ENCODE data around the gene TNIK.

Gene TNIK

DNA sequence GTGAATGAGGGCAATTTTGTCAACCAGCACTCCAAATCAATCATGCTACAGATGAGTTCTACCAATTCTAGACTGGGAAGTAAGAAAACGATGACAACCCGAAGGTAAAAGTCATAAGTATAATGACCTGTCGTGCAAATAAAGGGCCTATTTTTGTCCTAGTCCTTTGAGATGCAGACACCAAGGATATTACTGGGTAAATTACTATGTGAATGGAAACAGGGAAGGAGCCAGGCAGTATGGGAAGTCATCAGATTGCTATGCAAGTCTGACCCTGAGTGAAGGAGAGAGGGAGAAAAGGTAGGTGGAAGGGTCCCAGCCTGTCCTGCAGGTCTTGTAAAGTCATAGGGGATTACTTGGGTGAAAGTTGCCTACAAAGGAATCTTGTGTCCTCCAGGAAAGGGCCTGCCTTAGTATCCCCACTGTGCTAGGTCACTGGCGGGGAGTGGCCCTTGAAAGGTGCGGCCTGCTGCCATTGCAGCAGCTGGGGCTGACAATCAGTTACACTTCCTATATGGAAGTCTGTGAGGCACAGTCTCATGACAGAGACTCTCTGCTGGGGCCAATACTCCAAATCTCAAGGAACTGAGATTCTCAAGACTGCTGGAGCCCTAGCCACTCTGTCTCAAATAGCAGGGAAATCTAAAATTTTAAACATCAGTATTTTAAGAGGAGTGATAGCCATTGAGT is 283.8 kb downstream of the TNIK start:
- in situ Hi-C loops (cut with MboI; ENCODE audit: low sequenced_read_pairs), result no loop called here

DNA sequence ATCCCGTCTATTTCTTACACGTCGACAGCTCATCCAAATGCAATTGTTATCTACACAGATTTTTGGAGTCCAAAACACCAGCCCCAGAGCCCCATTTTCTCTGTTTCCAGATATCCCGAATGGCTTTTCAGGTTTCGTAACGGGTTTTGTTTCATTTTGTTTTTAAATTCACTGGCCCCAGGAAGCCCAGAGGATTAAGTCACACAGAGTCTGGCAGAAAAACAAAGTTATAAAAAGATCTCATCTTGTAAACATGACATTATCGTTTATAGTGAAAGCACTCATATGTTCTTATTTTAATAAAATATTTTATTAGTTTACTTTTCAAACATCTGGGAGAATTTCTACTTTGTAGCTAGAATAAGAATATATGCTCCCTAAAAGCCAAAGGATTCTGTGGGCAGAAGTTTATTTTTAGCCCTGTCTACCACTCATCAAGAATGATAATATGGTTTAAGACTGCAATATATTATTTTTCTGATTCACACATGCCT is 284.4 kb downstream of the TNIK start:
- in situ Hi-C loops (cut with MboI; ENCODE audit: low sequenced_read_pairs), result no loop called here

DNA sequence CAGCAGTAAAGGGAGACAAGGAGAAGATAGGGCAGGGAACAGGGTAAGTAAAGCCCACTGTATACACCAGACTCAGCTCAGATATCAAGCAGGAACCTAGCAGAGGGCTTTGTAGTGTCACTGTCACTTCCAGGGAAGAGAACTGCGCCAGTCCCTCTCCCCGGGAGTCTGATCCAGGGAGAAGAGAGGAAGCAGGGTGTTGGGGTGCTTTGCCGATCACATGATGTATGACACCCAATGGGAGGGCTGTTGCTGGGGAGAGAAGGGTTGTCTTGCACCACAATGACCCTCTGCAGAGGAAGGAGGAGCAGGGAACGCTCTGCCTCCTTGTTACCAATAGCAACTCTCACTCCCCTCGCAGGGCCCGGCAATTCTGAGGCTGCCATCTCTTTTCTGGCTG is 286.5 kb downstream of the TNIK start:
- in situ Hi-C loops (cut with MboI; ENCODE audit: low sequenced_read_pairs), result loop anchor here (25.0 kb wide), 1 partner anchor 389 kb away; no protein-coding TSS in a partner anchor

DNA sequence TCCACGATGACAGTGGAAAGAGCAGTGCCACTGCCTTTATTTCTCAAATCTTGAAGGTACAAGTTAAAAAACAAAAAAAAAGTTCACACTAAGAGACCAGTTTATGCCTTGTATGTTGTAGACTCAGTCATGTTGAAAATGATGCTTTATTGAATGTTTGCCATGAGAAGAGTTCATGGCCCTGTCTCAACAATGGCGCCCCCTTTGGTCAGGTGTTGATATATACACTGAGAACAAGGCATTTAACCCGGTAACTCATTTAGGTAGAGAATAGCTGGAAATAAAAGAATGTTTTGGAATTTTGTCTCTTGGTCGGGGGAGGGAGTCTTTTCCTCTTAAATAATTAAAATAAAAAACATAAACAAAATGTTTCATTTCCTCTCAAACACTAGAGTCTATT is 288.1 kb downstream of the TNIK start:
- in situ Hi-C loops (cut with MboI; ENCODE audit: low sequenced_read_pairs), result loop anchor here (25.0 kb wide), 1 partner anchor 390 kb away; no protein-coding TSS in a partner anchor

DNA sequence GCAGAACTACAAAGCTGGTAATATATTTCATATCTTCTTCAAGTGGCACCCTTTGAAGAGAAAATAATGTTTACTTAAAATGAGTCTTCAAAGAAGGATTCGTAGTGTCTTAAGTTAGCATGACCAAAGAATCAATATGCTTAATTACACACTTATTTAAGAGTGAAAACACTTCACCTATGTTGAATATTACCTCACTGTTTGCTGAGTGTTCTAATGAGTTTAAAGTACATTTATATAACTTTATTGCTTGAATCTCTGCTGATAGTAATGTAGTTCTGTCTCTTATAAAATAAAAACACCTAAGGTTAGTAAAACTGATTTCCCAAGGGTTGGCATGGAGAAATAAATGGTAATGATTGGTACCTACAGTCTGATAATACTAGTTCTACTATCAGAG is 290.3 kb downstream of the TNIK start:
- in situ Hi-C loops (cut with MboI; ENCODE audit: low sequenced_read_pairs), result loop anchor here (25.0 kb wide), 1 partner anchor 392 kb away; no protein-coding TSS in a partner anchor

DNA sequence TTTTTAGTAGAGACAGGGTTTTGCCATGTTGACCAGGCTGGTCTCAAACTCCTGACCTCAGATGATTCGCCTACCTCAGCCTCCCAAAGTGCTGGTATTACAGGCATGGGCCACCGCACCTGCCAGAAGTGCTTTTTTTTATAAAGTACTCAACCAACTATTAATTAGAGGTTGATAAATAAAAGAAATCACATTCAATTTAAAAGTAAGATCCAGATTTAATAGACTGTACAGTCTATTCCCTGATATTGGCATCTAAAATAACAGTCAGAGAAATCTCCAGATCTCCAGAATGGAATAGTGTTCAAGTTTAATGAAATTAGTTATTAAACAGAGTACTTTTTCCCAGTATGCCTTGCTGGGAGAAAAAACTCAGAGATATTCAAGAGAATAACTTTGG is 290.8 kb downstream of the TNIK start:
- in situ Hi-C loops (cut with MboI; ENCODE audit: low sequenced_read_pairs), result loop anchor here (25.0 kb wide), 1 partner anchor 393 kb away; no protein-coding TSS in a partner anchor

DNA sequence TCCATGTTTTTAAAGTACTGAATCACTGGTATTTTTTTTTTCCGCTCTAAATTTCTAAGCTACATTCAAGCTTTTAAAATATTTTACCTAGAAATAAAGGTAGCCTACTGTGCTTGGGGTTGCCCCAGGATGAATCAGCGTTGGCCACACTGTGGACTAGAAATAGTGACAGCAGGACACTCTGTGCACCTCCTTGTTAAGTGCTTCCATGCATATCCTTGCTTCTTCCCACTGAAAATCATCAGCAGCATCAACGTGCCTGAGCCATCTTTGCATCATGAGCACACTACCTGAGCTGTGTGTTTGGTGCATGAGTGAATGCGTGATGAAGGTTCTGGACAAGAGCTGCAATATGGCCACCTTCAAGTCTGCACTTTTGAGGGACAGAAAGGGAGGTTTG is 291.7 kb downstream of the TNIK start:
- in situ Hi-C loops (cut with MboI; ENCODE audit: low sequenced_read_pairs), result loop anchor here (25.0 kb wide), 1 partner anchor 394 kb away; no protein-coding TSS in a partner anchor

DNA sequence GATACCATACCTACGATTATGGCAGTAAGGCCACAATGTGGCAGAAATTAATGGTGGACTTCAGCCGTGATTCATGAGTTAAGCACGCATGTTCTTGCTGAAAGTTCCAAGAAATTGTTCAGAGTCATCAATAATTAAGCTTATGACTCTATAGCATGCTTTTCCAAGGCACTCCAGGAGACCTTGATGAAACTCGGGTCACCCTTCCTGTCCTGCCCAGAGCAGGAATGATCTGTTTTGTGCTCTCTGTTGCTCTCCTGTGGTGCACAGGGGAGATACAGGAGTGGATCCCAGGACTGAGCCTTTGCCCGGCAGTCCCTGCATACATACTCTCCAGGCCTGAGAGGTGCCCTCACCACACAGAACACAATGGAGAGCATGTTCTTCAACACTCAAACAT is 292.1 kb downstream of the TNIK start:
- in situ Hi-C loops (cut with MboI; ENCODE audit: low sequenced_read_pairs), result loop anchor here (25.0 kb wide), 1 partner anchor 394 kb away; no protein-coding TSS in a partner anchor

DNA sequence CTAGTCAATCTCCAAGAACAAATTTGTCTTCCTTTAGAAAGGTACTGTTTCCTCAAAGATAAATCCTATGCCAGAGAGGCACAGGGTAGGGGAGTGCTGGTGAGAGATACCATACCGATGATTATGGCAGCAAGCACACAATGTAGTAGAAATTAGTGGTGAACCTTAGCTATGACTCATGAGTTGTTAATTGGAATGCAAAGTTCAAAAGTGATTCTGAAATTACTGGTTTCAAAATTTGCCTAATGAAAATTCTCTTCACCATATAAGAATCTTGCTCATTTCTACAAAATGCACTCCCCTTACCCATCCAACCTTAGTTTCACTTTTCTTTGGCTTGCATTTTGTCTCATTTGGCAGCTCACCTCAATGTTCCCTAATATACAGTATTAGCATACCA is 294.2 kb downstream of the TNIK start:
- in situ Hi-C loops (cut with MboI; ENCODE audit: low sequenced_read_pairs), result loop anchor here (25.0 kb wide), 1 partner anchor 396 kb away; no protein-coding TSS in a partner anchor

DNA sequence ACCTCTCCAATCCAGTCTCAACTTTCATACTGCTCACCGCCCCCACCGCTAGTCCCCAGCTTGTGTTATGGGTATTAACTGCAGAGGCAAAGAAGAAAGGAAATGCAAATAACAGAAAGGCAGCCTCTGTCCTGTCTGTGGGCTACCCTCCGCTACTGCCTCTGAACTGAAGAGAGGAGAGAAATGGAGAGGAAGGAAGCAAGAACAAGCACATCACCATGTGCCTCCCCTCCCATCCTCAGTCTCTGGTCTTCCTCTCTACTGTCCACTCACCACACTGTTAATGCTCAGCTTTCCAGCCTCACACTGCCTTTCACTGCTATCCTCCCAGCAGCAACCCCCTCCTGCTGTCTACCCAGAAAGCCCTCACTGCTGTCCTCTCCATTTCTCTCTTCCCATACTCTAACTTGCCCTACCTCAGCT is 294.7 kb downstream of the TNIK start:
- in situ Hi-C loops (cut with MboI; ENCODE audit: low sequenced_read_pairs), result loop anchor here (25.0 kb wide), 1 partner anchor 397 kb away; no protein-coding TSS in a partner anchor

DNA sequence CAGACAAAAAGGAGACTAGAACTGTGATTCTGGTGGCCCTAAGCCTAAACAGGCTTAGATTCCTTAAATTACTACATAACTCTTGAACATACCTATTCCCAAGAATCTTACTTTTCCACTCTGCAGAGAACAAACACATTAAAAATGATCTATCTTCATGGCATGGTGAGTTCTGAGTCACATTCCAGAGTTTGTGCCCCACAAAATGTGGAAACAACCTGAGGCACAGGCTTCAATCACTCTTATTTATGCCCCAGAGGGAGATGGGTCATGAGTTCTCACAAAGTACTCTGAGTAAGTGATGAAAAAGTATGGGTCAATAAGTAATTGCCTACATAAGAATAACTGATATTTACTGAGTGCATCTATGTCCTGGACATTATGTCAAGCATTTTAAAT is 296.1 kb downstream of the TNIK start:
- in situ Hi-C loops (cut with MboI; ENCODE audit: low sequenced_read_pairs), result loop anchor here (25.0 kb wide), 1 partner anchor 398 kb away; no protein-coding TSS in a partner anchor

DNA sequence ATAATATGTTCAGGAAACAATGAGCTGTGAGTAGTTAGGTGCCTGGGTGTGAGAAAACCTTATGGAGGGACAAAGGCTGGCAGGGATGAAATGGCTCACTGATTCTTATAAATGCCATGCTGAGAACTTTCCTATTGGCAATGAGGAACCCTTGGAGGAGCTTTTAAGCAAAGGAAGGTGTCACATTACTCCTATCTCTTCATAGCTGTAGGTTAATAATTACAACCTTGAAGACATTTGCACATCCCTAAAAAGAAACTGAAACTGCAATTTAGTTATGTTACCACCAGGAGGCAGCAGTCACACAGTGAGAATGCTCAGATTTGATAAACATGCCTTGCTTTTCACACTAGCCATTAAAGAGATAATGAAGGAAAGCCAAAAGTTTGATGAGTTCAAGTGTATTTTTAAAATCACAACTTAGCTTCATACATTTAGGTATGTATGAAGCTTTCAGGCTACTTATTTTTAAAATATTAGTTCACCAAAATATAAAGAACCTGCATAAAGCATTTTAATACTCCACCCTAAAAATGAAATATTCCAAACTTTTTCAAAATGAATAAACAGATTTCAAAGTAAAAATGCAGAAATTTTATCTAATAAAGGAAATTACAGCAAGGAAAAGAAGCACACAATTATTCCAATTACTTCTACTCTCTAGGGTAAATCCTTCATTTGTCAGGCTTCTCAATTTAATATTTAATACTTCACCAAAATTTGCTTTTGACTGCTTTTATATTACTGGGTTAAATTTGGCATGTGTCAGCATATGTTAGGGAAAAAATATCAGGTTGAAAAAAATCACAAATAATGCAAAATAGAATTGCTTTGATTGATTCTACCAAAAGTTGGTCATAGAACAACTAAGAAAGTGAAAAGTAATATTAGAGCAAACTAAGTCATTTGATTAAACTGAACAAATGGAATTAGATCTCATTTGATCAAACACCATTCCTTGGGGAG is 296.8 kb downstream of the TNIK start:
- in situ Hi-C loops (cut with MboI; ENCODE audit: low sequenced_read_pairs), result loop anchor here (25.0 kb wide), 1 partner anchor 399 kb away; no protein-coding TSS in a partner anchor

DNA sequence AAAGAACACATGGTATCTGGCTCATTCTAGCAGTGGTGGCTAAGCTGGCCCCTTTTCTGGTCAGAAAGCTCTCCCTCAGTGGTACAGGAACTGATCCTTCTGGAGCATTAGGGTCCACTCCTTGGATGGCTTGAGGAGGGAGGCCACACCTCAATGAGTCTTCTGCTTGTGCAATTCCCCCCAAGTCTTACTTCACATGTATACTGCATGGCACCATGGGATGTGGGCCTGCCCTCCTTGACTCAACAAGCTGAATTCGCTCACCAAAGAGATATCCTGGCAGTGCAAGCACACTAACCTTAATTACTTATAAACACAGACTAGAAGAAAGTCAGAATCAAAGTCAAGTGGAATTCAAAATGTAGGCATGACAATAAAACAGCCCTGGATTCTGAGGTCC is 299.9 kb downstream of the TNIK start:
- in situ Hi-C loops (cut with MboI; ENCODE audit: low sequenced_read_pairs), result loop anchor here (25.0 kb wide), 1 partner anchor 402 kb away; no protein-coding TSS in a partner anchor

DNA sequence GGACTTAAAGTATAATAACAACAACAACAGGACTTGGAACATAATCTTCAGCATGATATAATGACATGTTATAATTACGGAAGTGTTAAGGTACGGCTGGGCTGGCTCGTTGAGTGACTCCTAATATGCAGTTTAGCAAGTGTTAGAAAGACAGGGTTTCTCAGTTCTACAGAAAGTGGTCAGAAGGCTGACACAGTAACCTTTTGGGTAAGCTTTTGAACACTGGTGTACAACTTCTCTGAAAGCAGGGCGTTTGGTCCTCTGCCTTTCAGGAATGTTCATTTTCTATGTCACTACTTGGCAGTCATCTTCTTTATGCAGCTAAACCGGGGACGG is 300.4 kb downstream of the TNIK start:
- in situ Hi-C loops (cut with MboI; ENCODE audit: low sequenced_read_pairs), result loop anchor here (25.0 kb wide), 1 partner anchor 403 kb away; no protein-coding TSS in a partner anchor

DNA sequence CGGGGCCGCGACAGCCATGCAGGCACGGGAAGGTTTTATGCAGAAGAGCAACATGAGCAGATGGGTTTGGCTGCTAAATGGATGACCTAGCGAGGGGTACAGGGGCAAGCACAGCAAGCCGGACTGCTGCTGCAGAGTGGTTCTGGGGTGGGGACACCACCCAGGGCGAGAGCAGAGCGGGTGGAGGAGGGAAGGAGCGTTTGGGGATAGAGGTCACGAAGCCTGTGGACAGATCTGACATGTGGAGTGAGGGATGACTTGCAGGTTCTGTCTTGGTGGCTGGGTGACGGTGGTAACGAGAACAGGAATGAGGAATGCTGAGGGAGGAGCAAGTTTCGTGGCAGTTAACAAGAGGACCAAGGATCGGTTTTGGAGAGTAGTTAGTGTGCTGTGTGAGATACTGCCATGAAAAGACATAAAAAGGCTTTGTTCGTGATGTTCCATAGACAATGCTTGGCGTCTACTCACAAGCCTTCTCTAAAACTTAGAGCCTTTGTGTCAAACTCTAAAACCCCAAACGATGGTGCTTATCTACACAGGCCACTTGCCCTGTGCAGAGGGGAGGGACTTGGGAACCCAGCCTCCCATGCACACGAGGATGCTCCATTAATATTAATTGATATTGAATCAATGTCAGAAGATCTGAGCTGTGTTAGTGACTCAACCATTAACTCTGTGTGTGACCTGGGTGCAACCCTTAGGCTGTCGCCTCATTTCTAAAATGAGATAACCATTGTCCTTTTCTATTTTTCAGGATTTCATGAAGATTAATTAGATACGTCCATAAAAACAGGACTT is 301.0 kb downstream of the TNIK start:
- in situ Hi-C loops (cut with MboI; ENCODE audit: low sequenced_read_pairs), result loop anchor here (25.0 kb wide), 1 partner anchor 403 kb away; no protein-coding TSS in a partner anchor

DNA sequence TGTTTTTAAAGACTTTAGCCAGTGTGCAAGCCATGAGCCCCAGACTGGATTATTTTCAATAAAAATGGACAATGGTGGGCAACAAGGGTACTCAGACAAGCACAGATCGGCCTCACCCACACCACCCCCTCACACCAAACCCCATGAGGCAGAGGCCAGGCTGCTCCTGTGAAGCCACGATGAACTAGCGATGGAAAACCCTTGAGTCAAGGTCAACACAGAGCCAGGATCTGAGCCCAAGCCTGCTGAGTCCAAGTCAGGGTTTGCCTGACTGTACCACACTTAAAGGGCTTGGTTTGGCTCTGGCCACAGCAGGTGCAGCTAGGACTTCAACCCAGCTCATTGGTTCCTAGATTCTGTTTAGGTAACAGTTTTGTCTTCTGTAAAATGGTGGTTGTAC is 302.2 kb downstream of the TNIK start:
- in situ Hi-C loops (cut with MboI; ENCODE audit: low sequenced_read_pairs), result loop anchor here (25.0 kb wide), 1 partner anchor 404 kb away; no protein-coding TSS in a partner anchor

DNA sequence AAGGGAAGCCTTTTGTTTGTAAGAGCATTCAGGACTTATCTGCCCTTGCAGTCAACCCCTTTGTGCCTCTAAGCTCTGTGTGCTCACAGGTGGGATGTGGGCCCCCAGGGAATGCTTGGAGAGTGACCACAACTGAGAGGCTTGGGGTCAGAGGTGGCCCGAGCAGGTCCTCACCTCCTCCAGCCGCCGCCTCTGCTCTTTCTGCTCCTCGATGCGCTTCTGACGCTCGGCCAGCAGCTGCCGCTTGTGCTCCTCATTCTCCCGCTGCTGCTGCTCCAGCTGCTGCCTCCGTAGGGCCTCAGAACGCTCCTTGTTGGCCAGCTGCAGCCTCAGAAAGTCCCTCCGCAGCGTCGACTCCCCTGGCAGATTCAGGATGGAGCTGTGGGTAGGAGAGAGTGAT is 302.9 kb downstream of the TNIK start:
- in situ Hi-C loops (cut with MboI; ENCODE audit: low sequenced_read_pairs), result loop anchor here (25.0 kb wide), 1 partner anchor 405 kb away; no protein-coding TSS in a partner anchor

DNA sequence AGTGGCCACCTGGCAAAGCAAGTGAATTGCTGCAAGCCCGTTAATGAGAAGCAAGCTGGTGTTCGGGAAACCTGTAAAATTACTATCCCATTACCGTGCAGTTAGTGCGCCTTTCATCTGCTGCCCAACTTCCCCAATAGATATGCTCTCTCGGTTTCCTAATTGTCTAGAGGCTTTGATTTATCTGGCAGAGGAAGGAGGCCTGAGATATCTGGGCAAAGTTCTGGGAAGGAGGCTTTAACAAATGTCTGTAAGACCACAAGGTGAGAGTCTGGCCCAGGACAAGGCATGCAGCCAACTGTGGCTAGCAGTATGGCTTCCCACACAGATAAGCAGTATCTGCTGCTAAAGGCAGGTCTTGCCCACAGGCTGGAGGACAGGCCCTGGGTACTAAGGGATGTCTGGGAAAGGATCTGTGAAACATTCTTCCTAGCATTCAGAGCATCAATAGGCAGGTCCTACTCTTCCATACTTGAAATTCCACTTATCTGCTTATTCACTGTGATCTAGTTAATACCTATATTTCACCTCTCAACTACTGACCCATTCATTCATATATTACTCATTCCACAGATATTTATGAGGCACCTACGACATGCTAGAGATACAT is 303.7 kb downstream of the TNIK start:
- in situ Hi-C loops (cut with MboI; ENCODE audit: low sequenced_read_pairs), result loop anchor here (25.0 kb wide), 1 partner anchor 406 kb away; no protein-coding TSS in a partner anchor

DNA sequence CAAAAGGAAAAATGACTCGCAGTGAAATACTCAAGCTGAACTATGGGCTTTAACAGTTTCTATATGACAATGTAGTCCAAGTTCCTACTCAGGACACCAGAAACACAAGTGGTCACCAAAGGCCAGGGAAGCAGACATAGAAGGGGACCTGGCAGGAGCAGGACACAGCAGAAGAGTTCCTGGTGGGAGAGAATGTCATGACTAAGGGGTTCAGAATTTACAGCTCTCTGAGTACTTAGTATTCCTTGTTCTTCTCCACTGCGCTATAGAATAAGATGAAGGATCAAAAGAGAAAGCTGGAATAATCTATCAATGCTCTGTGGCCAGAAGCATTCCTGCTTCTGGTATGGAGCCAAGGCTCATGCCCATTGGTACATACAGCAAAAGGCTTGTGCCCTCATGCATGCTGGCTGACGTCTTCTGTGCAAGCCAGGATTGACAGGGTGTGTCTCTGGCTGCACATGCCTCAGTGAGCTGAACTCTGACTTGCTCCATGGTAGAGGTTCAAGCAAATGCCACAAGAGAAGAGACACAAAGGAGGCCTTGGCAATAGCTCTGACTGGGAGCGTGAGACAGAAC is 305.0 kb downstream of the TNIK start:
- in situ Hi-C loops (cut with MboI; ENCODE audit: low sequenced_read_pairs), result loop anchor here (25.0 kb wide), 1 partner anchor 407 kb away; no protein-coding TSS in a partner anchor
